Colonic mucosa (tissue), 4 donors: Measurements from ENCODE around the gene SMARCE1. TPM values are rescaled to one million over a fixed set of nuclear protein-coding genes. Genes with fewer than 3 reads are reported as not detected.

ENCODE experiments used
- DNase-seq: peaks from one replicate; pipeline ENCODE4 v3.0.0-alpha.2; 2020
- H3K27ac ChIP-seq: fragments of 200-600 bp; one replicate; pipeline ENCODE4 v1.8.0; 2021
- H3K27me3 ChIP-seq: fragments of 200-600 bp; one replicate; pipeline ENCODE4 v1.8.0; 2021
- H3K36me3 ChIP-seq: fragments of 200-600 bp; one replicate; pipeline ENCODE4 v1.8.0; 2021
- H3K4me1 ChIP-seq: fragments of 200-600 bp; one replicate; pipeline ENCODE4 v1.8.0; 2021; ENCODE audit warnings: mild to moderate bottlenecking
- H3K4me3 ChIP-seq: fragments of 200-600 bp; one replicate; pipeline ENCODE4 v1.8.0; 2021
- H3K9ac ChIP-seq, 2 donors: one replicate each; pipeline ENCODE4 v1.7.0; 2013; ENCODE audit warnings: control low read depth in 2 of 2, low read depth in 2 of 2, low read length in 2 of 2
- H3K9me3 ChIP-seq: fragments of 200-600 bp; one replicate; pipeline ENCODE4 v1.8.0; 2021
- CTCF ChIP-seq: fragments of 200-600 bp; IDR thresholded peaks from one replicate; pipeline ENCODE4 v1.8.0; 2022; ENCODE audit warnings: antibody characterized with exemption, mild to moderate bottlenecking
- intact Hi-C: fragments of 100-400 bp; cut with DNase I; formaldehyde crosslinking; loops from one replicate; pipeline ENCODE4 v1.14.1; 2022
- total RNA-seq, 2 donors: library from RNA; stranded (reverse); fragmentation: NEBNext Ultra II Directional in 1 of 2; extraction: Animal tissue kit (Norgen Biotek cat#: 25700) in 1 of 2; gene quantifications; one replicate each; pipeline ENCODE4 v1.2.1, GENCODE V29; 2021
- donor health status: healthy.
- donor health status: DM: no; HTN: no; CAD: no.
- donor health status: DM: no; HTN: no; CAD: no.

SMARCE1 gene
- total RNA-seq, 2 donors from 2014 or later: 73.0 to 80.9 TPM

- DNase-seq: no peak
- Histone ChIP-seq H3K4me3 (no peak overlapping the region), H3K9ac (no peak overlapping the region), H3K9me3 (no peaks in the 10 kb centered on the region), H3K4me1 (no peaks in the 10 kb centered on the region), H3K36me3 (no peaks in the 10 kb centered on the region), H3K27ac (no peak overlapping the region), H3K27me3 (no peaks in the 10 kb centered on the region)
- no peak for TF ChIP-seq CTCF
- intact Hi-C loops: no loop called here
Measured at GRCh38 chr17:40675905-40676304, 28.3 kb upstream of the SMARCE1 start.

GRCh38 chr17:40672654-40673053, 25.0 kb upstream of the SMARCE1 start:
- Histone ChIP-seq H3K27me3 (no peaks in the 10 kb centered on the region), H3K9ac (no peak overlapping the region), H3K36me3 (no peaks in the 10 kb centered on the region), H3K27ac (no peak overlapping the region), H3K9me3 (no peaks in the 10 kb centered on the region), H3K4me3 (no peak overlapping the region), H3K4me1 (no peaks in the 10 kb centered on the region)
- no peak for DNase-seq
- intact Hi-C loops: no loop called here
- no peak for TF ChIP-seq CTCF

GRCh38 chr17:40671282-40671681, 23.7 kb upstream of the SMARCE1 start:
- intact Hi-C loops: no loop called here
- H3K9me3 ChIP-seq: no peaks in the 10 kb centered on the region
- no peak overlapping the region for H3K9ac ChIP-seq
- H3K4me1 ChIP-seq: no peaks in the 10 kb centered on the region
- H3K27ac ChIP-seq: no peak overlapping the region
- no peaks in the 10 kb centered on the region for H3K27me3 ChIP-seq
- TF ChIP-seq CTCF: no peak
- no peaks in the 10 kb centered on the region for H3K36me3 ChIP-seq
- no peak overlapping the region for H3K4me3 ChIP-seq
- no peak for DNase-seq

- no peak for TF ChIP-seq CTCF
- Histone ChIP-seq H3K4me3 (no peak overlapping the region), H3K9ac (no peak overlapping the region), H3K27me3 (peaks cover 4% of the 10 kb centered on the region), H3K27ac (no peak overlapping the region), H3K9me3 (no peaks in the 10 kb centered on the region), H3K36me3 (no peaks in the 10 kb centered on the region), H3K4me1 (no peaks in the 10 kb centered on the region)
- intact Hi-C loops: no loop called here
- DNase-seq: no peak
Measured at GRCh38 chr17:40666331-40666730, 18.7 kb upstream of the SMARCE1 start.

GRCh38 chr17:40664582-40665333, 17.1 kb upstream of the SMARCE1 start, which contains the start of gene KRT222:
Gene KRT222, minus strand, starts transcription at chr17:40665177. Its CDS starts 78 bp downstream, at chr17:40665099.
- H3K27me3 ChIP-seq: peaks cover 4% of the 10 kb centered on the region
- no peaks in the 10 kb centered on the region for H3K9me3 ChIP-seq
- TF ChIP-seq CTCF: no peak
- no peak for DNase-seq
- no peak within 1 kb of the TSS for H3K9ac ChIP-seq
- H3K36me3 ChIP-seq: no peaks in the 10 kb centered on the region
- no peaks in the 10 kb centered on the region for H3K4me1 ChIP-seq
- no peak within 1 kb of the TSS for H3K4me3 ChIP-seq
- intact Hi-C loops: no loop called here
- no peak within 1 kb of the TSS for H3K27ac ChIP-seq
